NOMO-1 treated with dmso at 0.1 percent for 144 hours (cell line): ENCODE data around the gene RBSN.
A peak's percentile ranks its signal among the peaks of the same experiment; 100 is the strongest.
"Not testable (repeated sequence)": the region's sequence is repeated elsewhere in the genome, so short reads cannot be mapped to it uniquely, and the experiment has no call there.

Experiments
- DNase-seq: peaks from one replicate; lab custom pipeline; 2025; ENCODE audit not compliant: unreplicated experiment; lab: John Stamatoyannopoulos, UW

RBSN gene

DNA sequence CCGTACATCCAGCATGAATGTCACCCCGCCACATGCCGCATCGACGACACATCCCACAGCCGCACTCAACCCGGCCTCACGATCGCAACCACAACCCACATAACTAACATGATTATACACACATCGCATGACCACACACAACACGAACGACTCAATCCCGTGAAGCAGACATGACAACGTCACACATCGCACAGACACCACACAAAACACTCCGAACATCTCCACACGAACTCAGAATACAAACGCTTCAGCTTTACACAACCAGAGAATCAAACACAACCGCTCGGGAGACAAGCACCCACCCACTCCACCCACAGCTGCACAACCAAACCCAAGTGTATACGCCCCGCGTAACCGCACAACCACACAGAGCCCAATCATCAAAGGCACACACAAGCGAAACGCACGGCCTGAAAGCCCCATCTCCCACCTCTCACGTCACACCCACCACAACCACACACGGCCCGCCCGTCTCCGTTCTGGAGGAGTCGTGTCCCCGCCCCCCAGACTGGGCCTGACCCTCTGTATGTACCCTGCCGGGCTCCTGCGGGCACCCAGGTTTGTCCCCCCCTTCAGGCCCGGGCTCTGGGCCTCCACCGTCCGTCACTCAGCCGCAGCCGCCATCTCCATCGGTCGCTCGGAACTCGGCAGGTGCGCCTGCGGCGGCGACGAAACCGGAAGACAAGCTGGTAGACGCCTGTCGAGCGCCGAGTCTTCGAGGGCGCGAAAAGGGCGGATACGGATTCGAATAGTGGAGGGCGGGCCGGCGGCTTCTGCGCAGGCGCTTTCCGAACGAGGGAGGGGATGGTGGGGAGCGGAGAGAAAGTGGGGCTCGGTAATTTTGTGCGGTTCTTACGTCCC lies at the start of gene RBSN:
RBSN (minus strand) TSS at position 646 of the 861 bp plus-strand sequence. CDS start 3,028 bp downstream, outside the sequence.
- peak; percentile 94 for DNase-seq

DNA sequence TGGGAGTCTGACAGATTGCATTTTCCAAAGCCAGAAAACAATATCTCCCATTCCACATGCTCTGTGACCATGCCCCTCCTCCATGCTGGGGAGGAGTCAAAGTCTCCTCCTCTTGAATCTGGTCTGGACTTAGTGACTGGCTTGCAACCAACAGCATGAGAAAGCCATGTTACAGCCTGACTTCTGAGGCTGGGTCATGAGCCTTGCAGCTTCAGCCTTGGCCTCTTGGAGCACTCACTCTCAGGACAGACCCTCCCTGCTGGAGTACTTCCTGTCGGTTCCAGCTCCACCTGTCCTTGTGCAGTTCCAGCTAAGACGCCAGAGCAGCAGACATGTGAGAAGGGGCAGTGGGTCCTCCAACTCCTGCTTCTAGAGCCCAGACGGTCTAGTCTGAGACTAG lies 49.7 kb upstream of the RBSN start:
- DNase-seq = no peak

DNA sequence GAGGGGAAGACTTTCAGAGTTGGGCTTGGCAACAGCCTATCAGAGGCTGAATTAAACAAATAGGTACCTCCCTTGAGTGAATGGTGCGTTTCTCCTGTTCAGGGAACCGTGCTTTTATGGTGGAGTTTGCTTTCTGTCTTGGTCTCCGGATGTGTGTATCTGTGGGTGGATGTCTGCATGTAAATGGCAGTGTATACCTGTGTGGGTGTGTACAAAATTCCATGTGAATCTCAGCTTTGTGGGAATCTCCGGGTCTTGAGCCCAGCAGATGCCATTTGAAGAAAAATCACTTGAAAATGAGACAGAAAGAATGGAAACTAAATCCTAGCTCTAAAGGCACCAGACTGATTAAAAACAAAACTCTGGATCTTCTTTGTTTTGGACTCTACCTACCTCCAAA lies 37.9 kb upstream of the RBSN start:
- not testable (repeated sequence) for DNase-seq

DNA sequence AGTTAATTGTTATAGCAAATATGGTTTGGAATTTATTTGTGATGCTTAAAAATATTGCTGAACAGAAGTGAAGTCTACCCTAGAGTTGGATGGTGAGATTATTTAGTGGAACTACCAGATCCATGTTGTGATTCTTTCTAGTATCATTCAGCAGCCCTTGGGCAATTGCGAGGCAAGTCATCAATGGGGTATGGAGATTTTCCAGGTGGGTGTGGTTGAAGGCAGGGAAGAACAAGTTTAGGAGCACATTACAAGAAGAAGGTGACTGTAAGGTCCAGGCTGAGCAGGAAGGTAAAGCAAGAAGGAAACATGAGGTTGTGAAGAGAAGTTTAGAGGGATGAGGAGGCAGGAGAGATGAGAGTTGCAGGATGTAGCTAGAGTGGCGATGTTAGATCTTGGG lies 36.0 kb upstream of the RBSN start:
- not testable (repeated sequence) for DNase-seq

DNA sequence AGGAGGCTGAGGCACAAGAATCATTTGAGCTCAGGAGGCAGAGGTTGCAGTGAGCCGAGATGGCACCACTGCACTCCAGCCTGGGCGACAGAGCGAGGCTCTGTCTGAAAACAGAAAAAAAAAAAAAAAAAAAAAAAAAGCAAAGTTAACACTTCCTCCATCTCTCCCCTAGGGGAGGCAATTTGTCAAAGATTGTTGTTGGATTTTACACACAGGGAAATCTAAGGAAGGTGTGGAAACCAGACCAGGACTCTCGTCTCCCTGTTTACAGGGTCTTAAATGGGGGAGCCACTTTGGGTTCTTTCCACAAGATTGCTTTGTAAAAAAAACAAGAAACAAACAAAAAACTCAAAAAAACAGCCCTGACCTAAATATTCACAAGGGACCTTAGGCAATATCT lies 29.5 kb upstream of the RBSN start:
- DNase-seq = not testable (repeated sequence)

DNA sequence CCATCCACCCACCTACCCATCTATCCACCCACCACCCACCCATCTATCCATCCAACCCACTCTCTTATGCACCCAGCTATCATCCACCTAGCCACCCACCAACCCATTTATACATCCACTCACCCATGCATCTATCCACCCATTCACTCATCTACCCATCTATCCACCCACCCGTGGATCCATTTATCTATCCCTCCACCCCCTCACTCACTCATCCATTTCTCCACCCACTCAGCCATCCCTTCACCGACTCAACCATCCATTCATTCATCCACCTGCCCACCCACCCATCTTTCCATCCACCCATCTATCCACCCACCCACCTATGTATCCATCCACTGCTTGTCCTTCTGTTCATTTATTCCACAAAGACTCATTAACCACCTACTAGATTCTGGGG lies 28.0 kb upstream of the RBSN start:
- not testable (repeated sequence) for DNase-seq

DNA sequence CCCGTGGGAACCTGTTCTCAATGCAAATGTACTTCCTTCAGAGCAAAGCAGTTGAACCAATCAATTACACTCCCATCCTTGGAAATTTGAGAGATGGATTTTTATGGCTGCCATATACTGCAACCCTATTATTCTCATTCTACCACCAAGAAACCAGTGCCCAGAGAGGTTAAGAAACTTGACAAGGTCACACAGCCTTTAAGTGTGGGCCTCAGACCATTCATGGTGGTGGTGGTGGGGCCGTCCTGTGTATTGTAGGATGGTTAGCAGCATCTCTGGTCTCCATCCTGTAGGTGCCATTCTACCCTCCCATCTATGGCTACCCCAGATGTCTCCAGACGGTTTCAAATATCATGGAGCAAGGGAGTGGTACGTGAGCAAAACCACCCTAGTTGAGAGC lies 23.4 kb upstream of the RBSN start:
- no peak for DNase-seq

DNA sequence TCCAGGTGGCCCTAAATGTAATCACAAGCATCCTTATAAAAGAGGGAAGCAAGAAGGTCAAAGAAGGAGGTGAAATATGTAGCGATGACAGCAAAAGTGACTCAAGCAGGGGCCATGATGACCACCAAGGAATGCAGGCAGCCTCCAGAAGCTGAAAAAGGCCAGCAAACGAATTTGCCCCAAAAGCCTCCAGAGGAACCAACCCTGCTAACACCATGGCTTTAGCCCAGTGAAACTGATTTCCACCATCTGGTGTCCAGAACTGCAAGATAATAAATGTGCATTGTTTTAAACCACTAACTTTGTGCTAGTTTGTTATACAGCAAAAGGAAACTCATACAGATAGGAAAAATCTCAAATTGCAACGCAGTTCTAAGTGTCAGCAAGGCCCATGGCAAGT lies 23.0 kb upstream of the RBSN start:
- DNase-seq = no peak

DNA sequence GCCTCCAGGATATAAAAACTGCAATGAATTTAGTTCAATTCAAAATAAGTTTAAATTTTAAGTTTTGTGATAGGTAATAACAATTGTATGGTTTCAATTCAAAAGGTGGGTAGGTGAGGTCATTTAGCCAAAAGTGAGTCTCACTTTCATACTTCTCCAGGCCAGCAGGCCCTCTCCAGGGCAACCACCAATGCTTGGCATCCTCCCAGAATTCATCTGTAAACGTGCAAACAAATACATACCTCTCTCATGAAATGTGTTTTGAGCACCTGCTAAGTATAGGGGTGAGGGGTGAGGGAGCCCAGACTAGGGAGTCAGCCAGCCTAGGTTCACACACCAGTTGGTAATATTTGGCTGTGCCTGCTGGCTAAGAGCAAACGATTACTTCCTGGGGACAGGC lies 22.0 kb upstream of the RBSN start:
- DNase-seq = no peak

DNA sequence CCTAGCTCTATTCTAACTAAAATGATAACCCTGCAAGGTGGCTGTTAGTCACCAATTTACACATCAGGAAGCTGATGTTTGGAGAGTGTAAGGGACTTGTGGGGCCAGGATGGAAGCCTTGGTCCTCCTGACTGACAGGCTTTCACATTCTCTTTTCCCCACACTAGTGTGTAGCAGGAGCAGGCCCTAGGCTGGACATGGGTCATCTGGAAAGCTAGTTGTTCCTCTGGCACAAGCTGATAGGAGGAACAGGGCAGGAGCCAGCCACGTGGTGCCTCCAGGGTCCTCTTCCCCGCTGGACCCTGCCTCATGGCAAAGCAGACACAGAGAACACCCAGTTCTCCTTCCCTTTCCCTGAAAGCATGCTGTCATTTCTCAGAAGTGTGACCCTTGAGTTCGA lies 18.1 kb upstream of the RBSN start:
- DNase-seq = no peak

DNA sequence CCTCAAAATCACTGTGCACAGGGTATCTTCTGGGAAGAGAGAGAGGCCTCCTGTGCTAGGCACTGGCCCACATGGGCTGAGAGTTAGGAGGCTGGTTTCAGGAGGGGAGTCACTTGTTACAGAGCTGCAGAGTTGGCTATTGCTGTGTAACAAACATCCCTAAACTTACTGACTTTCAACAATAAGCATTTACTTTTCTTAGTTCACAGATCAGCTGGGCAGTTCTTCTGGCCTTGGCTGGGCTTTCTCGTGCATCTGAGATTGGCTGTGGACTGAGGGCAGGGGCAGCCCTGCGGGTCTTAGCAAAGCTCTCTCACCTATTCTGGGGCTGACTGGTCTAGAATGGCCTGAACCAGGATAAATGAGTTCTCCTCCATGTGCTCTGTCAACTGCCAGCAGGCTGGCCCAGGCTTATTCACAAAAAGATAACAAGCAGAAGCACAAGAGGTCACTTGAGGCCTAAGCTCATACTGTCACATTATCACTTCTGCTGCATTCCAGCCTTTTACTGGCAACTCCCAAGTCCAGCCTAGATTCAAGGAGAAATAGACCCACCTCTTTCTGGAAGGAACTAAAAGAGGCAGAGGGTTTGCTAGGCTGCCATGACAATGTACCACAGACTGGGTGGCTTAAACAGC lies 17.2 kb upstream of the RBSN start:
- DNase-seq = no peak

DNA sequence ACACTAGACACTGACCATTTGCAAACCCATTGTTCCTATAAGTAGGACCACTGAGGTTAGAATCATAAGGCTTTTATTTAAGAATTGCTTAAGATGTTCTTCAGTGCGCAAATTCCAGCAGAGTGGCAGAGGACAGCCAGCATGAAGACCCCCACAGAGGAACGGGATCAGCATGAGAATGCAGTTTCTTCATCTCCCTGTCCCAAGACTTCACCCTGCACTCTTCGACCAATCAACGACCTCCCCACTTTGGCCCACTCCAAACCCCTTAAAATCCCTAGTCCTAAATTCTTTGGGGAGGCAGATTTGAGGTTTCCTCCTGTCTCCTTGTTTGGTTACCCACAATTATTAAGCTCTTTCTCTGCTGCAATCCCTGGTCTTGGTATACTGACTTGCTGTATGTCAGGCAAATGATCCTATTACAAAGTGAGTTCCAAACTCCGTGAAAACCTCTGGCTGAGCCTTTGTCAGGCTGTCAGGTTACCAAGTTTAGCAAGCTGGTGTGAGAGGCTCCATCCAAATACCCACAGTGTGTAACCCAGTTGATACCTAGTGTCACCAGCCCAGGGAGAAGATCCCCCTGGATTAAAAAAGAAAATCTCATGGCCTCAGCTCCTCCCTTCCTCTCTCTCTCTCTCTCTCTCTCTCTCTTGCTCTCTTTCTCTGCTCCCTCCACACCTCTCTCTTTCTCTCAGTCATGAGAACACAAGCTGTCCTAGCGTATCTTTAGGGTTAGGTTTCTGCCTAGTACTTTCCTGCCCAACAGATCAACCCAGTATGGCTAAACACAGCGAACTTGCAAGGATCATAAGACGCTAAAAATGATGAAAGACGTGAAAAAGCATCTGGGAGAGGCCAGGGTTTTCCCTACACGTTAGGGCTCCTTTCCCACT lies 15.8 kb upstream of the RBSN start:
- DNase-seq = no peak

DNA sequence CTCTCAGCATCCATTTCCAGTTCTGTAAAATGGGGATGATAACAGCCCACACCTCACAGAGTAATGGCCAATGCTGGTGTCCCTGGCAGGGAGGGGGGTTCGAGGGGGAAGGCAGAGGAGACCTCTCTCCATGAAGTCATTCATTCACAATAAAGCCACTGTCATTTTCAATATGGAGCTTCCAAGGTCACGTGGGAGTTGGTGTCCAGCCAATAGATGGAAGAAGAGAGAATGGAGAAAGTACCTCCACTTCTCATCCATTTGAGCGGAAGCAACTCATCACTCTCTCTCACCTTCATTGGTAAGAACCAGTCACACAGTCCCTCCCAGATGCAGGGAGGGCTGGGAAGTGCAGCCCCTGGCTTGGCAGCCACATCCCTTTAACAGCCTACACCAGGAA lies 14.9 kb upstream of the RBSN start:
- no peak for DNase-seq

DNA sequence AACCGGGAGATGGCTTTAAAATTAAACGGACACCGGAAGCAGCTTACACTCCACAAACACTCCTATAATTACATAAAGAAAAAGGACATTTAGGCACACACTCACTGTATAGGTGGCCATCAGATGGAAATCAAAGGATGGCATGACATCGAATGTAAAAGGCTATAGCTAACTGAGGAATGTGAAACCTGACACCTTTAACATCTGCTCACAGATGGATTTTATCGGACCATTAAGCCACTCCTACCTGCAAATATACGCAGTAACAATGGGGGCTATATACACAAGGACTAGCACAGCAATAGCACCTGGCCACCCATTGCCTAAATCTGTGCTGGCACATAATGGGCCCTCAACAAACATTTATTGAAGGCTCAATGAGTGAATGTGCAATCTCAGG lies 14.5 kb upstream of the RBSN start:
- DNase-seq = no peak

DNA sequence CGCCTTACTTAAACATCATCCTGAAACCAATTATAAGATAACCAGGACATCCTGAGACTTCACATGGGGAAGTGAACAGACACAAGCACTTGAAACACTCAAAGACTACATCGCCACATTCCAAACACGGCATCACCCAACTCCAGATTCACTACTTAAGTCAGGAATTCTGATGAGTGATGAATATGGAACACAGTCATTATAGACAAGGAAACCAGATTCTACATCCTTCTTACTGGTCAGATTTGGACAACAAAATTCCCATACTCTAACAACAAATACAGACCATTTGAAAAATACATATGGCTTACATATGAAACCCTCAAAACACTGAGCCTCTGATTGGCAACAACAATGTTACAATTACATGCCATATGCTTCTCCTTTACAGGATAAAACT lies 13.1 kb upstream of the RBSN start:
- no peak for DNase-seq

DNA sequence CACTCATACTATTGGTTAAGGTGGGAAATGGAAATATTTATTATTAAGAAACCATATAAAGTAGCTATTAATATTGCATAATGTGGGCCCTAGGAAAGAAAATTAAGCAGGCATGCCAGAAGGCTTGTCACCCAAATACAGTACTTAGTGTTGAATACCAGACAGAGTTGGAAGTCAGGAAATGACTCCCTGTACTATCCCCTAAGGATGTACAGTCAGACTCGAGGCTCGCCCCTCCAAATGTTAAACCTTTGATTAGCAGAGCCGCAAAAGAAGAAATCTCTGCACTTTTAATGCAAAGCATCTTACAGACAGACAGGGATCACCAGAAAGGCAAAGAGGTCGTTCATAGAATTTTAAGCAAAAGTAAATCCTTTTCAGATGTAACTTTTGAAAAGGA lies 11.3 kb upstream of the RBSN start:
- no peak for DNase-seq

DNA sequence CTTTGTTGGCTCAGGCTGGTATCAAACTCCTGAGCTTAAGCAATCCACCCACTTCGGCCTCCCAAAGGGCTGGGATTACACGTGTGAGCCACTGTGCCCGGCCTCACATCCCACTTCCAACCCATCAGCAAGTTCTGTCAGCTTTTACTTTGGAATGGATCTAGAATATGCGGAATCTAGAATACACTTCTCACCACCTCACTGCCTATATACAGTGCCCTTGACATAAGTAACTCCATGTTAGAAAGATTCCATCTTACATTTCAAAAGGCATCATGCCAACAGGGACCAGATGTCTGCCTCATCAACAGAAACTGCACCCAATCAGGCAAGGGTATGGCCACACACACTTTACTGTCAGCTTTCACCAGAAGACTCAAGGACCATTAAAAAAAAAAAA lies 9.9 kb upstream of the RBSN start:
- DNase-seq = no peak

DNA sequence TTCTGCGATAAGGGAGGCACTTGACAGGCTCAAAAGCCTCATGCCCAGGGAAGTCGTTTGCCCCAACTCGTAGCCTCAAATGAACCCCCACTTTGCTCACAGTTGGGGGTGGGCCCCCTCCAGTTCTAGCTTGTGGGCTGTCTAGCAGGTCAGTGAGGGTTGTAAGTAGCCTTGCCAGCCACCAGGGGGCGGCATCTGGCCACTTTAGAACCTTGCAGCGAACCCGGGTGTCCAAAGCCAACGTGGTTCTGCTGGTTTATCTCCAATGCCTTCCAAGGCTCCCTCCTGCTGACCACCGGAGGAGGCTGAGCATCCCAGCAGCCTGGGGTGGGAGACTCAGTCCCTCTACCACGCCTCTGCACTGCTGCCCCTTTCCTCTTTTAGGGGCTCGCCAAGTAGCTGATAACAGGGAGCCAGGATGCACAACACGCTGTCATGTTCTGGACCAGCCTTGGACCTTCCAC lies 9.2 kb upstream of the RBSN start:
- DNase-seq = peak; percentile 9

DNA sequence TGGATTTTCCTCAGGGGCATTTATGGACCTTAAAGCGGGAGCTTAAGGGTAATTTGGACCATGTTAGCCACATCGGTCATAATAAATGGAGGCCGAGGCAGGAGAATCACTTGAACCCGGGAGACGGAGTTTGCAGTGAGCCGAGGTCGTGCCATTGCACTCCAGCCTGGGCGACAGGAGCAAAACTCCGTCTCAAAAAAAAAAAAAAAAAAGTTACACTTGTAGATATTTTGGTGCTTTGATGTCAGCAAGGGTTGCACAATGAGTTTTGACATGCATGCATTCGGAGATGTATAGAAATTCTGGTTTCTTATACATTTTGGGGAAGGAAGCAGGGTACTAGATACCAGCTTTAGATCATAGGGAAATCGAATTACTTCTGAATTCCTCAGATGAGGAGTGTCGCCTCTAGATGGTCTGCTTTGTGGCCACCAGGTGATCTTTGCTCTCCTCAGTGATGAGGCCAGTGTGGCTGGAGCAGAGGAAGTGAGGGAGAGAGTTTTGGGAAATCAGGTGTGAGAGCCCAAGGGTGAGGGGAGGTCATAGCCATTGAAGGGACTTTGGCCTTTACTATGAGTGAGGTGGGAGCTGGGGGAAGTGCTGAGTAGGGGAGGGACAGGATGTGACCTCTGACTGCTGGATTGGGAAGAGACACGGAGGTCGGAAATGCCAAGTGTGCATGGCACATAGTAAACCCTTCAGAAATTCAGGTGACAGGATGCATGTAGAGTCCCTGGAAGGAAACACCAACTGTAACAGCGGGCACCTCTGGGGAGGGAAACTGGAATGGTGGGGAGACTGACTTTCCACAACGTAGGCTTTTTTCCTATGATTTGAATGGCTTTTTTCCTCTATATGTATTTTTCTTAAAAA lies 8.4 kb upstream of the RBSN start:
- DNase-seq = no peak

DNA sequence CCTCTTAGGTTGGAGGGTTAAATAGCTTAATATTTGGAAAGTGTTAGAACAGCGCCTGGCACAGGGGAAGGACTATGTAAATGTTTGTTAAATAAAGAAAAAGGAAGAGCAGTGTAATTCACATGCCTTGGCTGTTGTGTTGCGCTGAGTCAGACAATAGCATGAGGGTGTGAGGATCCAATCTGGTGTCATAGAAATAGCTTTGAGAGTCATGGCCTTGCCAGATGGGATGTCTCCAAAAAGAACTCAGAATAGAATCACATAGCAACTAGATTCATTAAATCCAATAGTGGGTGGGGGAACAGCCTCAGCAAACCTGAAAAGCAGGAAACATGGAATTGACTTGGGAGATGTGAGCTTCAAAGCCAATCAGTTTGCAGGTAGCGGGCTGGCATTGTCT lies 3.9 kb upstream of the RBSN start:
- DNase-seq = no peak

DNA sequence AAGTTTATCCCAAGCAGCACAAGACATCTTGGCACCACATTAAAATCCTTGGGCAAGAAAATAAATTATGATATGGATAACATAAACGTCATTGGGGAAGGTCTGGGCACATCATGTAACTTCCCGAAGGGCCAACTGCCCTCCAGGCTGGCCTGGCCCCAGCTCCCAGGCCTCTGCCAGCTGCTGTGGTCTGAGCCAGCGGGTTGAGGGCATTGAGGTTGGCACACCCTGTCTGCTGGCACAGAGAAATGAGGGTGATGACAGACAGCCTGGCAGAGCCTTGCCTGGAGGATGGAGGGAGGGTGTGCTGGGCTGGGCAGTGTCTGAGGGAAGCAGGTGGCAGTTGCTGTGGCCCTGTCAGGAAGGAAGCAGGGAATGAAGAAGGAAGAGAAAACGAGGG lies 3.3 kb upstream of the RBSN start:
- no peak for DNase-seq
